Activated CD8-positive, alpha-beta T cell treated with anti-CD3 and anti-CD28 coated beads, Interleukin-2, amount 10 ng/mL, durations not matched to agents 7 days and 5 days (primary cell): ENCODE measurements around the gene CCDC124. TPM values are rescaled to one million over a fixed set of nuclear protein-coding genes. Genes with fewer than 3 reads are reported as not detected.

Source experiments
- ATAC-seq: fragments of 150-1000 bp; cut with Tn5 transposase; one replicate; pipeline ENCODE4 v1.10.0; 2021; ENCODE audit warnings: moderate library complexity
- CTCF ChIA-PET: fragments of 350-600 bp; sonication (Branson Sonifier 250); formaldehyde crosslinking; loops from one replicate; lab custom pipeline; 2021; ENCODE audit warnings: antibody characterized with exemption; lab: Charles Lee
- POLR2A ChIA-PET: fragments of 350-600 bp; sonication (Branson Sonifier 250); formaldehyde crosslinking; loops from one replicate; lab custom pipeline; 2021; ENCODE audit warnings: antibody characterized with exemption; lab: Charles Lee
- DNase-seq: peaks from one replicate; pipeline ENCODE4 v3.0.0-alpha.2; 2020
- H3K27ac Mint-ChIP-seq: one replicate; pipeline ENCODE4 v1.8.0; 2021; ENCODE audit warnings: mild to moderate bottlenecking, mixed read lengths
- H3K27me3 Mint-ChIP-seq: one replicate; pipeline ENCODE4 v1.8.0; 2021; ENCODE audit warnings: low read depth, mixed read lengths
- H3K36me3 Mint-ChIP-seq: one replicate; pipeline ENCODE4 v1.8.0; 2021; ENCODE audit warnings: low read depth, mixed read lengths
- H3K4me1 Mint-ChIP-seq: one replicate; pipeline ENCODE4 v1.8.0; 2021; ENCODE audit warnings: low read depth, mixed read lengths
- H3K4me3 Mint-ChIP-seq: one replicate; pipeline ENCODE4 v1.8.0; 2021; ENCODE audit warnings: mild to moderate bottlenecking, mixed read lengths
- H3K9me3 Mint-ChIP-seq: one replicate; pipeline ENCODE4 v1.8.0; 2022; ENCODE audit warnings: mixed read lengths; ENCODE audit not compliant: insufficient read depth
- total RNA-seq, 2 experiments: library from RNA; stranded (reverse); gene quantifications; one replicate each; pipeline ENCODE4 v1.2.3, GENCODE V29; 2021

Gene CCDC124
- total RNA-seq, 2 experiments from 2014 or later: 85.8 to 88.0 TPM

DNA sequence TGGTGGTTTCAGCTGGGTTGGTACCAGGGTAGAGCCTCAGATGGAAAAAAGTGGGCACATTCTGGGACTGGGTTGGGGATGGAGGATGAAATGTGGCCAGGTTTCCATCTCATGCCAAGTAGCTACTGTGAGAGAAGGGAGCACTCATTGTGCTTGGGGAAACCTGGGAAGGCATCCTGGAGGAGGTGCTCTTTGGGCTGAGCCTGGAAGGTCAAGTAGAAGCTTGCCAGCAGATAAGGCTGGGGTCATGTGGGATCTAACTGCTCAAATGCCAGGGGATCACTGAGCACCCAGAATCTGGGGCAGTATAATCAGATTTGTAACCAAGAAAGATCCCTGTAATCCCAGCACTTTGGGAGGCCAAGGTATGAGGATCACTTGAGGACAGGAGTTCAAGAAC, 25.1 kb downstream of the CCDC124 start:
- Mint-ChIP-seq H3K9me3 (no peaks in the 10 kb centered on the region), H3K36me3 (no peaks in the 10 kb centered on the region), H3K4me3 (no peak overlapping the region), H3K4me1 (no peaks in the 10 kb centered on the region), H3K27ac (no peak overlapping the region), H3K27me3 (peaks cover 22% of the 10 kb centered on the region)
- CTCF ChIA-PET: interaction anchor here (1.0 to 1.2 kb wide), 2 partner anchors 39 to 98 kb away, joined by 4 read pairs; partner anchors contain the start of gene RPL18A
- no peak for ATAC-seq
- POLR2A ChIA-PET: interaction anchor here (0.6 kb wide), 1 partner anchor 20 kb away, joined by 5 read pairs; no protein-coding TSS in a partner anchor
- DNase-seq: no peak

DNA sequence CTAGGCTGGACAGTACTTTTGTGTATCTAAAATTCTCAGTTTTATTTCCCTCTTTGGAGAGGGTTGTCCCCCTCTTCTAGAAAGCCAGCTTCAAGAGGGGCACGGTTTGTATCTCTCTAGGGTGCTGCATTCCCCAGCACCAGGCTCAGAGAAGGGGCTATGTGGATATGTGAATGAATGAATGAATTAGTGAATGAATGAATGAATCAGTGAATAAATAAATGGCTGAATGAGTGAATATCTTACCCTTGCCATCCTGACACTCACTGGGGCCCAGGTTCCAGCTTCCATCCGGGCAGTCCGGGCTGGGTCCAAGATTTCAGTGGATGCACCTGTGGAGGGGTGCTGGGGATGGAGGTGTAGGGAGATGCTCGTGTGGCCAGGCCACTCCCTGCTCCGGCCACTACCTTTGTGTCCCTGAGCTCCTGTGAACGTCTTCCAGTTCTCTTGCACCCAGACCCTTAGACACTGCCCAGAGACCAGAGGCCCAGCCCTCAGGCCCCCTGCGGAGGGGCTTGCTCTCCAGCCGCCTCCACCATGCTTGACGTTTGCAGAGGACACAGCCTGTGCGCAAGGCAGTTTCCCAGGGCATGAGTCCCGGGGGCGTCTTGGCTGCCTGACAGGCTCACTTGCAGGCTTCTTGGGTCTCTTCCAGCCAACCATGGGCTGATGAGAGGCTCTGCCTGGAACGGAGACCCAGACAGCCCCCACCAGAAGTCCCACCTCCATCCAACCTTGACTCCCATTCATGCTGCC, 31.3 kb downstream of the CCDC124 start:
- Mint-ChIP-seq H3K9me3 (no peaks in the 10 kb centered on the region), H3K4me1 (peaks cover 5% of the 10 kb centered on the region), H3K27me3 (peaks cover 36% of the 10 kb centered on the region), H3K4me3 (no peak overlapping the region), H3K36me3 (no peaks in the 10 kb centered on the region), H3K27ac (no peak overlapping the region)
- POLR2A ChIA-PET: no interaction called here
- CTCF ChIA-PET: interaction anchor here (0.7 kb wide), 1 partner anchor 32 kb away, joined by 4 read pairs; no protein-coding TSS in a partner anchor
- ATAC-seq: no peak
- no peak for DNase-seq

DNA sequence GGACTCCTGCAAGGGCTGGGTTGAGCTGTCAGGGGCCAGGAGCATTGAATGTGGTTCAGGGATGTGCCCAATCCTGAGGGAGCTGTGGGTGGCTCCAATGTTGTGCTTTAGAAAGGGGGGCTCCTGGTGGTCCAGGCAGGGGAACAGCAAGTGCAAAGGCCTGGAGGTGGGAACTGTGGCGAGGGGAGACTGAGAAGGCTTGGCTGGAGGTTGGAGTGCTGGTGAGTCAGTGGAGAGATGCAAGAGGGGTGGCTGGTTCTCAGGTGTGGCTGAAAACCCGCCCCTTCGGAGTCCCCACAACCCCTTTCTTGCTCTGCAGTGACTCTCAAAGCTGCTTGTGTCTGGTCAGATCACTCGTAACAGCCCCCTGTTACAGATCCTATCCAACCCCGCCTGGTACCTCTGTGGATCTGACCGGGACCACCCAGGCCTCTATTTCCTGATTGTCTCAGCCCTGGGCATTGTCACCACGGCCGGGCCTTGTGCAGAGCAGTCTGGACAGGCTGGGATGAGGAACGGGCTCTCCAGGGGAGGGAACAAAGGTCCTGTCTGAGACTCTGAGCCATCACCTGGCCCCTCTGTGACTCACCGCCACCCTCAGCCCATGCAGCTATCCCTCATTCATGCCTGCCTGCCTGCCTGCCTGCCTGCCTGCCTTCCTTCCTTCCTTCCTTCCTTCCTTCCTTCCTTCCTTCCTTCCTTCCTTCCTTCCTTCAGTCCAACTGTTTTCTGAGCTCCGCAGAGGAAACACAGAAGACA, 32.7 kb downstream of the CCDC124 start:
- H3K4me1 Mint-ChIP-seq: peaks cover 9% of the 10 kb centered on the region
- DNase-seq (no peak), ATAC-seq (no peak)
- no peak overlapping the region for H3K27ac Mint-ChIP-seq
- H3K36me3 Mint-ChIP-seq: no peaks in the 10 kb centered on the region
- H3K9me3 Mint-ChIP-seq: no peaks in the 10 kb centered on the region
- H3K4me3 Mint-ChIP-seq: no peak overlapping the region
- peaks cover 36% of the 10 kb centered on the region for H3K27me3 Mint-ChIP-seq
- CTCF ChIA-PET: interaction anchor here (1.0 to 1.8 kb wide), 4 partner anchors 27 to 106 kb away, joined by 3 to 5 read pairs (median 4); partner anchors contain the start of genes CCDC124 and RPL18A
- POLR2A ChIA-PET: no interaction called here

DNA sequence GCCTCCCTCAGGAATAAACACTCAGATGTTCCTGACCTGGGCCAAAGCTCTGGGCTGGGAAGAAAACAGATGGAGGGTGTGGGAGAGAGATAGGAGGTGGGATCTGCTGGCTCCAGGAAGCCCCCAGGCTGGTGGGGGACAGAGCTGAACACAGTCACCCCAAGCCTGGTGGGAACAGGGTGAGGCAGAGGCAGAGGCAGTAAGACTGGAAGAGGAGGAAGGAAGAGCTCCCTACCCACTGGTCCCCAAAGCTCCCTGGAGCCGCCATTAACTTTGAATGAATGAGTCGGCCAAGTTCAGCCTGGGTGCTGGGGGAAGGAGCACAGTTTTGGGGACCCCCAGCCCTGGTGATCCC, 33.3 kb downstream of the CCDC124 start:
- Mint-ChIP-seq H3K4me3 (no peak overlapping the region), H3K27ac (no peak overlapping the region), H3K27me3 (peaks cover 34% of the 10 kb centered on the region), H3K36me3 (no peaks in the 10 kb centered on the region), H3K9me3 (no peaks in the 10 kb centered on the region), H3K4me1 (peaks cover 9% of the 10 kb centered on the region)
- no peak for ATAC-seq
- ChIA-PET CTCF (interaction anchor here (1.0 to 1.8 kb wide), 5 partner anchors 20 to 107 kb away, joined by 3 to 5 read pairs (median 4); partner anchors contain the start of genes CCDC124 and RPL18A), POLR2A (no interaction called here)
- no peak for DNase-seq

DNA sequence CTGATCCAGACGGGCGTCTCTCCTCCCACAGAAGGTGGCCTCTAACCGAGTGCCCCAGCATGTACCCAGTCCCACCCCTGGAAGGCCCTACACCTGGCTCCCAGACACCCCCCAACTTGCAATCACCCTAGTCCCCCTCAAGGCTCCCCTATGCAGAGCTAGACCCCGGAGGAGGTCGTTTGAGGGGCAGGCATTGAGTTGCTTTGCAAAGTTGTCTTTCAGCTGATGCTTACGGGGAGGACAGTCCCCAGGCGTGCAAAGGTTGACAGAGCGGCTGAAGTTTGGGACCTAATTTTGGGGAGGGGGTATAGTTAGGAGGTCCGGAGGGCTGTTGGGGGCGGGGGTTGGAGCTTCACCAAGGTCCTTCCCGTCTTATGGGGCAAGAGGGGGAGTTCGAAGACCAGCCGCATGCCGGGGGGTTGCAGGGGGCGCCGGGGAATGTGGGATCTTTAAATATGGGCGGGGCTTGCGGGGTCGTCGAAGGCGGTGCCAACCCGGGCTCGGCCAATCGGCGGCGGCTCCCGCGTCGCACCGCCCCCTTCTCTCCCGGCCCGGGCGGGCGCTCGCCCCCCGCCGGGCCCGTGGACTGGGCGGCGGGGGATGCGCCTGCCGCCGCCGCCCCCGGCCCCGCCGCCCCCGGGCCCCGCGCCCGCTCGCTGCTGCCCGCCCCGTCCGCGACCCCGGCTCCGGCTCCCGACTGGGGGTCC, 33.9 kb downstream of the CCDC124 start, which contains the start of gene KCNN1:
TSS of gene KCNN1 (plus strand) at position 558 of the 707 bp plus-strand sequence. CDS start 6,782 bp downstream, outside the sequence.
- CTCF ChIA-PET: interaction anchor here (1.0 to 1.8 kb wide), 5 partner anchors 21 to 107 kb away, joined by 3 to 5 read pairs (median 4); partner anchors contain the start of genes CCDC124 and RPL18A
- Mint-ChIP-seq H3K27ac (no peak within 1 kb of the TSS), H3K36me3 (no peaks in the 10 kb centered on the region), H3K4me1 (peaks cover 9% of the 10 kb centered on the region), H3K27me3 (peaks cover 34% of the 10 kb centered on the region), H3K9me3 (no peaks in the 10 kb centered on the region), H3K4me3 (no peak within 1 kb of the TSS)
- POLR2A ChIA-PET: no interaction called here
- DNase-seq (no peak), ATAC-seq (no peak)

DNA sequence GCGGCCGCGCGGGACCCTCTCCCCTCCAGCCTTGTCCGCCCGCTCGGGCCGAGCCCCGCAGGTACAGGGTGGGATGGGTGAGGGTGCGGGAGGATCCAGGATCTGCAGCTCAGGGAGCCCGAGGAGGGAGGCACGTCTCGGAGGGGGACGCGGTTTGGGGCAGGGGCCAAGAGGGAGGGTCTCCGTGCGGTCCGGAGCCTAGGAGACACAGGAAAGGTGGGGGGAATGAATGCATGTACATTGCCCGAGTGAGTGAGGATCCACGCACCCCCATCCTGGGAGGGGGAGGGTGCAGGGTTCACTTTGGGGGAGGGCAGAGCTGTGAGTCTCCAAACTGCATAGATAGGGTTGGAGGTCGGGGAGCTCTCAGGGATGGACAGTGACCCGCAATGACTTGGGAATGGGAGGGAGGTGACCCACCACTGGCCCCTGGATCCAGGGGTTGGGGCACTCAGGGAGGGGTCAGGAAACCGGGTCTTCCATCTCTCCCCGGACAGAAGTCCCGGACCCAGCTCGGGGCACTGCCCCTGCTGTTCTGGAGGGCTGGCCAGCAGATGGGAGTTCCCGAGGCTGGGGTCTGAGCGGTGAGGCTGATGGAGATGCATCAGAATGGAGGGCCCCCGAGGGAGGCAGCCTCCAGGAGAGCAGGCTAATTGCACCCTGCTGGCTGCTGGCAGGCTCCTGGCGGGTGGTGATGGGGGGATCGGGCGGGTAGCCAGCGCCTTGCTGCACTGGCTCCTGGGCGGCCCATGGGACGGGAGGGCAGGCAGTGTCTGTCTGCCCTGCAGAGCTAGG, 34.6 kb downstream of the CCDC124 start:
- H3K27me3 Mint-ChIP-seq: peaks cover 34% of the 10 kb centered on the region
- no peak overlapping the region for H3K27ac Mint-ChIP-seq
- POLR2A ChIA-PET: no interaction called here

DNA sequence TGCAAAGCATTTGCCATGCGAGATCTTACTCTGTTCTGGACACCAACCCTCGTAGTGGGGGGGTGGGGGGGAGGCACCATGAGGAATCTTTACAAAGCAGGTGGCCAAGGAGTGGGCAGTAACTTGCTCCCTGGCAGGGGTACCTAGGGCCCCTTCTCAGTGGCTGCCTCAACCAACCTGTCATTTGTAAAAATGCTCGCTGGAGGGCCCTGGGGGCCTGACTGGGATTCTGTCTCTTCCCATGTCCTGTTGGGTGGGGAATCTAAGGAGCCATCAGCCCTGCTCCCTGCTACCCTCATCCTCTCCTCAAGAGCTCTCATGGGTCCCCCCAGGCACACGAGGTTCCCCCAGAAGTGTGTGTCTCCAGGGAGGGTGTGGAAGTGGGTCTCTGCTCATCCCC, 35.5 kb downstream of the CCDC124 start:
- POLR2A ChIA-PET: no interaction called here
- ATAC-seq (no peak), DNase-seq (no peak)
- H3K9me3 Mint-ChIP-seq: no peaks in the 10 kb centered on the region
- no peak overlapping the region for H3K27ac Mint-ChIP-seq
- H3K4me1 Mint-ChIP-seq: peaks cover 9% of the 10 kb centered on the region
- CTCF ChIA-PET: interaction anchor here (1.3 to 1.5 kb wide), 2 partner anchors 27 to 30 kb away, joined by 3 to 4 read pairs; no protein-coding TSS in a partner anchor
- H3K36me3 Mint-ChIP-seq: no peaks in the 10 kb centered on the region
- H3K27me3 Mint-ChIP-seq: peaks cover 36% of the 10 kb centered on the region
- no peak overlapping the region for H3K4me3 Mint-ChIP-seq

More for the DNA sequence above, 34.6 kb downstream of the CCDC124 start:
- Mint-ChIP-seq H3K36me3 (no peaks in the 10 kb centered on the region), H3K4me3 (no peak overlapping the region), H3K9me3 (no peaks in the 10 kb centered on the region), H3K4me1 (peaks cover 9% of the 10 kb centered on the region)
- CTCF ChIA-PET: interaction anchor here (1.1 to 1.8 kb wide), 3 partner anchors 22 to 29 kb away, joined by 3 to 5 read pairs (median 4); no protein-coding TSS in a partner anchor
- ATAC-seq: no peak
- no peak for DNase-seq

DNA sequence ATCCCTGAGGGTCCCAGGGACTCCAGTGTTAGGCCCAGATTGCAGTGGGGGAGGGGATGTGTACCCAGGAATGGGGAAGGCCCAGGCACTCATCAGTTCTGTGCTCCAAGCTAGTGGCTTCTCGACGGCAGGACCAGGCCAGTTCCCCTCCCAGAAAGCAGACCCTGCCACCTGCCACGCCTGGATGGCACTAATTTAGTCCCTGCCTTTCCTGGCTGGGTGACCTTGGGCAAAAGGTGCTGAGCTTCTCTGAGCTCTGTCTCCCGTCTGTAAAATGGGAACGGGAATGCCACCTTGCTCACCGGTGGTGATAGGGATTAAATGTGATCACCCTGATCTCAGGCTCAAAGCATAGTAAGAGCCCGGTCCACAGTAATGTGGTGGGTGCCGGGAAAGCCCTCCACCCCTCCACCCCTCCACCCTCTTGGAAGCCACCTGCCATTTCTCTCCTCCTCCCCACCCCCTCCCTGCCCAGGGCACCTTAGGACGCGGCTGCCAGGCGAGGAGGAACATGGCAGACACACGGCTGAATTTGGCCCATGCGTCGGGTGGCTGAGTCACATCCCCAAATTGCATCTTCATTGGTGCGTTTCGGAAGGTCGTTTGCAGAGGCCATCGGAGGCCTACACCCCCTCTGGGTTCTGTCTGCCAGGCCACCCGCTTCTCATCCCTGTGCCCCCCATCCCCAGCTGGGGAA, 36.4 kb downstream of the CCDC124 start:
- POLR2A ChIA-PET: no interaction called here
- no peaks in the 10 kb centered on the region for H3K36me3 Mint-ChIP-seq
- peaks cover 31% of the 10 kb centered on the region for H3K27me3 Mint-ChIP-seq
- H3K4me1 Mint-ChIP-seq: peaks cover 9% of the 10 kb centered on the region
- CTCF ChIA-PET: interaction anchor here (1.3 to 1.5 kb wide), 2 partner anchors 26 to 31 kb away, joined by 3 to 4 read pairs; no protein-coding TSS in a partner anchor
- H3K9me3 Mint-ChIP-seq: no peaks in the 10 kb centered on the region
- DNase-seq (no peak), ATAC-seq (no peak)
- H3K27ac Mint-ChIP-seq: no peak overlapping the region
- H3K4me3 Mint-ChIP-seq: no peak overlapping the region

DNA sequence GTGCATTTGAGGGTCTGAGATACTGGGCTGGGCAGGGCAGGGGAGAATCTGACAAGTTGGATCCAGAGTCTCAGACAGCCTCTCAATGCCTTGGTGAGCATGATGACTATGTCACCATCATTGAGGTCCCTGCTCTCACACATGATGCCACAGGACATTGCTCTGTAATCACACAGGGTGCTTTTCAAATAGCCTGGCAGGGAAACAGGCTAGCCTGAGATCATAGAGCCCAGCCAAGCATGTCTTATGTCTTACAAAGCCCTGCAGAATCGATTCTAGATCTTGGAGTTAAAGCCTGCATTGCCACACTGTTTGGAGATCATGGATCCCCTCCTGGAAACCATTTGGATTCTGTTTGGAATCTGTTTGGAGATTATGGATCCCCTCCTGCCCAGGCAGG, 39.4 kb downstream of the CCDC124 start:
- ChIA-PET CTCF (interaction anchor here (1.5 kb wide), 1 partner anchor 34 kb away, joined by 5 read pairs; no protein-coding TSS in a partner anchor), POLR2A (no interaction called here)
- Mint-ChIP-seq H3K36me3 (no peaks in the 10 kb centered on the region), H3K27ac (no peak overlapping the region), H3K27me3 (peaks cover 8% of the 10 kb centered on the region), H3K4me3 (no peak overlapping the region), H3K4me1 (peaks cover 6% of the 10 kb centered on the region), H3K9me3 (no peaks in the 10 kb centered on the region)
- ATAC-seq (no peak), DNase-seq (no peak)

DNA sequence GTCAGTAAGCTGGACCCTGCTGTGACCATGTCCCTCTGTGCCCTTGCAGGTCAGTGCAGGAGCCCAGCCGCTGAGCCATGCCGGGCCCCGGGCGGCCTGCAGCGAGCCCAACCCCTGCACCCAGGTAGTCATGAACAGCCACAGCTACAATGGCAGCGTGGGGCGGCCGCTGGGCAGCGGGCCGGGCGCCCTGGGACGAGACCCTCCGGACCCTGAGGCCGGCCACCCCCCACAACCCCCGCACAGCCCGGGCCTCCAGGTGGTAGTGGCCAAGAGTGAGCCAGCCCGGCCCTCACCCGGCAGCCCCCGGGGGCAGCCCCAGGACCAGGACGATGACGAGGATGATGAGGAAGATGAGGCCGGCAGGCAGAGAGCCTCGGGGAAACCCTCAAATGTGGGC, 40.9 kb downstream of the CCDC124 start:
- H3K27me3 Mint-ChIP-seq: peaks cover 5% of the 10 kb centered on the region
- ChIA-PET POLR2A (interaction anchor here (1.0 kb wide), 1 partner anchor 18 kb away, joined by 3 read pairs; no protein-coding TSS in a partner anchor), CTCF (interaction anchor here (1.5 to 2.2 kb wide), 2 partner anchors 23 to 36 kb away, joined by 4 to 5 read pairs; no protein-coding TSS in a partner anchor)
- H3K36me3 Mint-ChIP-seq: no peaks in the 10 kb centered on the region
- no peaks in the 10 kb centered on the region for H3K9me3 Mint-ChIP-seq
- H3K4me3 Mint-ChIP-seq: no peak overlapping the region
- peaks cover 3% of the 10 kb centered on the region for H3K4me1 Mint-ChIP-seq
- no peak for ATAC-seq
- no peak for DNase-seq
- H3K27ac Mint-ChIP-seq: no peak overlapping the region
